ENCODE results near the gene VAMP8.
"Not testable (repeated sequence)": the region's sequence is repeated elsewhere in the genome, so short reads cannot be mapped to it uniquely, and the experiment has no call there.

VAMP8 gene

GRCh38 chr2:85583667-85584353 lies 6.4 kb downstream of the VAMP8 start:
- no peak for DNase-seq

GRCh38 chr2:85584354-85584856 lies 7.0 kb downstream of the VAMP8 start, which contains the start of gene VAMP5:
Gene VAMP5 (plus strand): TSS chr2:85584431. CDS start chr2:85584491, 60 bp downstream.
- no peak for DNase-seq

GRCh38 chr2:85584857-85585780 lies 7.7 kb downstream of the VAMP8 start:
- DNase-seq = no peak

- DNase-seq = no peak
These were observed 8.4 kb downstream of the VAMP8 start for GRCh38 chr2:85585781-85586105.

- DNase-seq = no peak
These were observed 10.8 kb downstream of the VAMP8 start for GRCh38 chr2:85588236-85588635.

- no peak for DNase-seq
These were observed 11.3 kb downstream of the VAMP8 start for GRCh38 chr2:85588645-85589044.

GRCh38 chr2:85589181-85589580 lies 11.8 kb downstream of the VAMP8 start:
- no peak for DNase-seq

GRCh38 chr2:85589982-85590791 lies 12.8 kb downstream of the VAMP8 start:
- DNase-seq = no peak

GRCh38 chr2:85590950-85591349 lies 13.6 kb downstream of the VAMP8 start:
- DNase-seq = no peak

- no peak for DNase-seq
These were observed 14.2 kb downstream of the VAMP8 start for GRCh38 chr2:85591563-85591962.

- DNase-seq = not testable (repeated sequence)
These were observed 14.9 kb downstream of the VAMP8 start for GRCh38 chr2:85592299-85592698.

GRCh38 chr2:85593023-85593422 lies 15.6 kb downstream of the VAMP8 start:
- DNase-seq = no peak

- DNase-seq = no peak
These were observed 17.4 kb downstream of the VAMP8 start for GRCh38 chr2:85594715-85595300.

- DNase-seq = peak; percentile 77 to 81
These were observed 18.1 kb downstream of the VAMP8 start, which contains the start of gene RNF181 for GRCh38 chr2:85595301-85596025. Gene RNF181 (plus strand): TSS chr2:85595745. CDS start chr2:85595764, 19 bp downstream.

GRCh38 chr2:85596026-85596333 lies 18.6 kb downstream of the VAMP8 start:
- DNase-seq = no peak

- DNase-seq = no peak
These were observed 19.2 kb downstream of the VAMP8 start for GRCh38 chr2:85596486-85597143.

- DNase-seq = no peak
These were observed 19.9 kb downstream of the VAMP8 start for GRCh38 chr2:85597241-85597640.

- DNase-seq = no peak
These were observed 21.4 kb downstream of the VAMP8 start for GRCh38 chr2:85598594-85599340.

GRCh38 chr2:85599468-85600234 lies 22.3 kb downstream of the VAMP8 start:
- DNase-seq = no peak

GRCh38 chr2:85600235-85600575 lies 22.8 kb downstream of the VAMP8 start:
- no peak for DNase-seq
